ENCODE results near the gene CFAP20DC. TPM values are rescaled to one million over a fixed set of nuclear protein-coding genes. Genes with fewer than 3 reads are reported as not detected.

Gene CFAP20DC
- total RNA-seq, 1 experiment from 2014 or later = 4.5 TPM

- H3K56ac ChIP-seq (ENCODE audit: insufficient read length, low read depth, low read length) = no peak overlapping the region
- H3K9ac ChIP-seq (ENCODE audit: extremely low read depth, insufficient read length, low read length) = no peak overlapping the region
- no peak overlapping the region for H4K91ac ChIP-seq (ENCODE audit: insufficient read length, low read depth, low read length)
- no peaks in the 10 kb centered on the region; the same call in 1 of the 2 replicates for H3K27me3 Mint-ChIP-seq (ENCODE audit: low read depth)
- no peaks in the 10 kb centered on the region for H3K79me2 ChIP-seq (ENCODE audit: insufficient read depth, low read length)
- H3K27ac ChIP-seq (ENCODE audit: insufficient read length, low read depth, low read length) = no peak overlapping the region
- no peak overlapping the region for H3T11ph ChIP-seq (ENCODE audit: low read length)
- no peaks in the 10 kb centered on the region for H3K9me3 Mint-ChIP-seq
- no peak overlapping the region for H3K27ac Mint-ChIP-seq
- H3K4ac ChIP-seq (ENCODE audit: low read depth, low read length) = no peak overlapping the region
- no peaks in the 10 kb centered on the region for H3K9me3 ChIP-seq (ENCODE audit: control insufficient read depth, low read depth, low read length)
- no peaks in the 10 kb centered on the region for H3K23me2 ChIP-seq (ENCODE audit: insufficient read length, low read depth, low read length, poor library complexity, severe bottlenecking)
- H2BK12ac ChIP-seq (ENCODE audit: insufficient read length, low read depth, low read length) = no peak overlapping the region
- no peaks in the 10 kb centered on the region for H3K27me3 ChIP-seq (ENCODE audit: insufficient read depth, low read length)
- no peak overlapping the region for H3K4me2 ChIP-seq (ENCODE audit: insufficient read depth, insufficient read length, low read length)
- DNase-seq = no peak
- H3K4me3 Mint-ChIP-seq = no peak overlapping the region
- H2AK5ac ChIP-seq (ENCODE audit: insufficient read length, low read length) = no peak overlapping the region
- no peak overlapping the region for H3K23ac ChIP-seq (ENCODE audit: insufficient read length, low read depth, low read length)
- H2BK5ac ChIP-seq (ENCODE audit: insufficient read length, low read length) = no peak overlapping the region
- TF ChIP-seq CTCF (conservative IDR thresholded peaks at IDR 0.05) = no peak
- H4K5ac ChIP-seq (ENCODE audit: insufficient read length, low read depth, low read length) = no peak overlapping the region
- no peak overlapping the region for H2AFZ ChIP-seq (ENCODE audit: low read length)
- H3K18ac ChIP-seq (ENCODE audit: insufficient read length, low read depth, low read length) = no peak overlapping the region
- no peak overlapping the region for H2BK120ac ChIP-seq (ENCODE audit: low read depth, low read length, poor library complexity, severe bottlenecking)
- no peak overlapping the region for H4K8ac ChIP-seq (replicated peaks; ENCODE audit: insufficient read length, low read depth, low read length)
- no peaks in the 10 kb centered on the region for H4K20me1 ChIP-seq (ENCODE audit: control insufficient read depth, insufficient read depth, insufficient read length)
- no peaks in the 10 kb centered on the region for H3K79me1 ChIP-seq (ENCODE audit: insufficient read depth, low read depth, low read length, poor library complexity, severe bottlenecking)
- H2BK15ac ChIP-seq (ENCODE audit: low read depth, low read length) = no peak overlapping the region
- peaks cover 4 to 9% of the 10 kb centered on the region in 2 experiments; a peak in 3 of 4 replicates for H3K4me1 Mint-ChIP-seq
- no peak overlapping the region for H3K14ac ChIP-seq (ENCODE audit: insufficient read depth, low read length)
- H3K36me3 Mint-ChIP-seq (ENCODE audit: insufficient read depth in 1 of 3, low read depth in 3 of 3) = no peaks in the 10 kb centered on the region
- H3K4me1 ChIP-seq (ENCODE audit: insufficient read depth, low read length) = no peaks in the 10 kb centered on the region
- no peak overlapping the region for H2BK20ac ChIP-seq (ENCODE audit: low read depth, low read length, poor library complexity, severe bottlenecking)
Observed at GRCh38 chr3:58989955-58990354, 59.9 kb downstream of the CFAP20DC start.
